NCI-H146 (cell line): Measurements from ENCODE around the gene SPACA4.
A peak's percentile ranks its signal among the peaks of the same experiment; 100 is the strongest.

Experiments
- DNase-seq: peaks from one replicate; lab custom pipeline; 2025; lab: John Stamatoyannopoulos, UW

The SPACA4 gene

DNA sequence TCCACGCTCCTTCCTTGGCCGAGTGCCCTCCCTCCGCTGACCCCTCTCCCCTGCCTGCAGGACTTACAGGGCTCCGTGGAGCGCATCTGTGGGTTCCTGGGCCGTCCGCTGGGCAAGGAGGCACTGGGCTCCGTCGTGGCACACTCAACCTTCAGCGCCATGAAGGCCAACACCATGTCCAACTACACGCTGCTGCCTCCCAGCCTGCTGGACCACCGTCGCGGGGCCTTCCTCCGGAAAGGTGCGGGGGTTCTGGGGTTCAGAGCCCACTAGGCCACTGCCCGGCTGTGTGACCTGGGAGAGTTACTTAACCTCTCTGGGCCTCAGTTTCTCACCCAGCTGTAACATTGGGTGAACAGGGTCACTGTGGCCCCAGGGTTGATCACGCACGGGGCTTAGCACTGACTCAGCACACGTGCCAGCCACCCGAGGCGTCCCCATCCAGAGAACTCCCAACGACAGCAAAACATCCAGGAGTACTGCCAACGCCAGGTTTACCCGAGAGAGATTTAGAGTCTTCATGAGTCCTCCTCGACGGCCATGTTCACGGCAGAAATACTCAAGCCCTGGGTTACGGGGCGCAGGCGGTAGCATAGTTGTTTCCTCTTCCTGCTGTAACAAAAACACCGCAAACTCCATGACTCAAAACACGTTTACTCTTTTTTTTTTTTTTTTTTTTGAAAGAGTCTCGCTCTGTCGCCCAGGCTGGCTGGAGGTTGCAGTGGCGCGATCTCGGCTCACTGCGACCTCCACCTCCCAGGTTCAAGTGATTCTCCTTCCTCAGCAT lies 9.7 kb upstream of the SPACA4 start:
- no peak for DNase-seq

DNA sequence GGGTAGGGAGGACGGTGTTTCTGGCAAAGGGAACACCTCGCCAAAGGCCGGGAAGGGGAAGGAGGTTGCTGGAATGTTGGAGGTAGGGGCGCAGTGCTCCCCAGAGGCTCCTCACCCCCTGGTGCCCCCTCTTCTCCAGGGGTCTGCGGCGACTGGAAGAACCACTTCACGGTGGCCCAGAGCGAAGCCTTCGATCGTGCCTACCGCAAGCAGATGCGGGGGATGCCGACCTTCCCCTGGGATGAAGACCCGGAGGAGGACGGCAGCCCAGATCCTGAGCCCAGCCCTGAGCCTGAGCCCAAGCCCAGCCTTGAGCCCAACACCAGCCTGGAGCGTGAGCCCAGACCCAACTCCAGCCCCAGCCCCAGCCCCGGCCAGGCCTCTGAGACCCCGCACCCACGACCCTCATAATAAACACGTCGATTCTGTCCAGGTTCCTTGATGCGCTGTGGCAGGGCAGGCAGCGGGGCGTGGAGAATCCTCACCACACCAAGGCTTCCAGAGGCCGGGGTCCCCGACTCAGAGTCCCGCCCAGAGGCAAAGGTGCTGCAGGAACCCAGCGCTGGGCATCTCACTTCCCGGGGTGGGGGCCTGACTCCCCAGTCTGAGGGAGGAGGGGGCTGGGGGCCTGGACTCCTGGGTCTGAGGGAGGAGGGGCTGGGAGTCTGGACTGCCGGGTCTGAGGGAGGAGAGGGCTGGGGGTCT lies 7.4 kb upstream of the SPACA4 start:
- DNase-seq: no peak

DNA sequence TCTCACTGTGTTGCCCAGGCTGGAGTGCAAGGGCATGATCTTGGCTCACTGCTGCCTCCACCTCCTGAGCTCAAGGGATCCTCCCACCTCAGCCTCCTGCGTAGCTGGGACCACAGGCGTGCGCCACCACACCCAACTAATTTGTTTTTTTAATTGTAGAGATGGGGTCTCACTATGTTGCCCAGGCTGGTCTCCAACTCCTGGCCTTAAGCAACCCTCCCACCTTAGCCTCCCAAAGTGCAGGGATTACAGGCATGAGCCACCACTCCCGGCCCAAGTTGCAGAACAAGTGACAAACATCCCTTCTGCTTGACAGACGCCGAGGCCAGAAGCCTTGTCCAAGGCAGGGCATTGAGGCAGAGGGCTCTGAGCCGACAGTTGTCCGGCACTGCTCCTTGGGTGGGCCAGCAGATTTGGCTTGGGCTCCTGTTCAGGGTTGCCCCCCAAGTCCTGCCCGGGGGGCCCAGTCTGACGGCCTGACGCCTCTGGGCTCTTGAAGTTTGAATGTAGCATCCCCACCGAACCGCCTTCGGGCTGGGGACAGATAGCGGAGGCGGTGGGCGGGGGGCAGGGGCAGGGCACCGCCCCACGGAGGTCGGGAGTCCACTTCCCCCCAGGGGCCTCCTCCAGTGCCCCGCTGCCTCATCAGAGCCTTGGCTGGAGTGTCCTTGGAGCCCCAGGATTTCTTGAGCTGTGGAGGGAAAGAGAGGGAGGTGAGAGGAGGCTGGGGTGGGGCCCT lies 5.7 kb upstream of the SPACA4 start:
- DNase-seq: no peak

DNA sequence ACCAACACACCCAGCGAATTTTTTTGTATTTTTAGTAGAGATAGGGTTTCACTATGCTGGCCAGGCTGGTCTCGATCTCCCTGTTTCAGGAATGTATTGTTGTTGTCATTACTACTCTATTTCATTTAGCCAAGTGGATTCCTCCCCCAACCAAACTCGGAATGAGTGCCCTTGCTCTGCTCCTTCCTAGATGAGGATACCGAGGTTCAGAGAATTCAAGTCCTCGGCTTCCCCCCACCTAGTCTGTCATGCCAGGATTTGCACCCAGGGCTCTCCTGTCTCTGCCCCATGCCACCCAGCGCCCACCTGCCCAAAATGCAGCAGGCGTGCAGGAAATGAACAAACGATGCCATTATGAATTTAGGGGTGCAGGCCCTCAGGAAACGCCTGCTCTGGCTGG lies 3.5 kb upstream of the SPACA4 start:
- DNase-seq: no peak

DNA sequence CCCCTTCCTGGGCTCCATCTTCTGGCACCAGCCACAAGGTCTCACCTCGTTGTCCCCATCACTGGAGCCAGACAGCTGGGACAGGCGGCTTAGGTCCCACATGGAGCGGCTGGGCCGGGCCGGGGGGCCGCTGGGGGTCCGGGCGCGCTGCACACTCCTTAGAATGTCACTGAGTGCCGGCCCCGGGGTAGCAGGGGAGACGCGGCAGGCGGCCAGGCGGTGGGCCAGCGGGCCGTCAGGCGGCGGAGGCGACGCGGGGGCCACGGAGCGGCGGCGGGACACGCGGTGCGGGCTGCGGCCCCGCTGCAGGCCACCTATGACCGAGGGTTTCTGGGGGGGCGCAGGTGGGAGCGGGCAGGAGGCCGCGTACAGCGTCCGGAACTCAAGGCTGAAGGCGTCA lies 3.1 kb upstream of the SPACA4 start:
- DNase-seq: no peak

DNA sequence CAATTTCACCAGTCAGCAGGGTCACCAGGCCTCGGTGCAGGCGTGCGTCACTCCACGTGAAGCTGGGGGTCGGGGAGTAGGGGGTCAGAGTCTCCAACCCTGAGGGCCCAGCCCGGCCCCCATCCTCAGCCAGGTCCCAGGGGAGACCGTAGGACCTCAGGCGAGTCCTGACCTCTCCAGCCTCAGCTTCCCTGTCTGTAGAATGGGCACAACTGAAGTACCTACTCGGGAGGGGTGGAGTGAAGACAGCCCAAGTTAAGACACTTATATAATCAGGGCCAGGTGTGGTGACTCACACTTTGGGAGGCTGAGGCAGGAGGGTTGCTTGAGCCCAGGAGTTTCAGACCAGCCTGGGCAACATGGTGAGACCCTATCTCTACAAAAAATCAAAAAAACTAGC lies 2.7 kb upstream of the SPACA4 start:
- no peak for DNase-seq

DNA sequence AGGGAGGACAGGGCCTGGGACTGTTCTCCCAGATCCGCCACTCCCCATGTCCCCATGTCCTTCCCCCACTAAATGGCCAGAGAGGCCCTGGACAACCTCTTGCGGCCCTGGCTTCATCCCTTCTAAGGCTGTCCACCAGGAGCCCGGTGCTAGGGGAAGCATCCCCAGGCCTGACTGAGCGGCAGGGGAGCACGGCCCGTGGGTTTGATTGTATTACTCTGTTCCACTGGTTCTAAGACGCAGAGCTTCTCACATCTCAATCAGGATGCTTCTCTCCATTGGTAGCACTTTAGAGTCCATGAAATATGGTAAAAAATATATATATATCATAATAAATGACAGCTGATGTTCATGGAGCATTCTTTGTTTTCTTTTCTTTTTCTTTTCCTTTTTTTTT lies 815 bp downstream of the SPACA4 start:
- no peak for DNase-seq

DNA sequence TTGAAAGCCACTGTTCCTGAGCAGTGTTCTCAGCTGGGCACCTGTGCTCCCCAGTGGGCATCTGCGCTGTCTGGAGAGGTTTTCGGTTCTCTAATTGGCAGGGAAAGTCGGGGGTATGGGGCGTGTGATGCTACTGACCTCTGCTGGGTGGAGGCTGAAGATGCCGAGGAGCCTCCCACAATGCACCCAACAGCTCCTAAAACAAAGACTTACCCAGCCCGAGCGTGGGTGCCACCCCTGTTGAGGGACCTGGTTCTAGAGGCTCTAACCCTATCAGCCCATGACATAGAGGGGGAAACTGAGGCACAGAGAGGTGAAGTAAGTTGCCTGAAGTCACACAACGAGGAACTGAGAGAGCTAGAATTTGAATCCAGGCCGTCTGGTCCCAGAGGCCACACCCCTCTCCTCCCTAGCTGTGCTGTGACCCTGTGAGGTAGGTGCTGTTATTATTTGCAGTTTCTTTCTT lies 2.3 kb downstream of the SPACA4 start:
- DNase-seq: peak; percentile 83

DNA sequence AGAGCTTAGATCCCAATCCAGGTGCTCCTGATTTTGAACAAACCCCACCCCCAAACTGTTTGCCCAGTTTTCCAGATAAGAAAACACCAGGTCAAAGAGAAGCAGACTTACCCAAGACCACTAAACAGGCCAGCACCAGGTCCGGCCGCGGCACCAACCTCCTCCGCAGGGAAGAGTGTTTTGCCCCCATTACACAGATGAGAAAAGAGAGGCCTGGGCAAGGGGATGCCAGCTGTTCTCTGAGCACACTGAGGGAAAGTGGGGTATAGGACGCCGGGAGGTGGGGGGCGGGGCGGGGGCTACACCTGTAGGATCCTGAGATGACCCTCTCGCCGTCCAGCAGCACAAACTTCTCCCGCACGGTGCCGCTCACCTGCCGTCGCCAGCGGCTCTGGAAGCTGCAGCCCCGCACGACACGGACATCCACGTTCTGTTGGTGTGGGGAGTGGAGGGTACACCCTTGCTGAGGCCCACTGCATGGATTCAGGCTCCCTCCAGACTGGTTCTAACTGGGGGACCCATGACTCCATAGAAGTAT lies 3.1 kb downstream of the SPACA4 start:
- no peak for DNase-seq

DNA sequence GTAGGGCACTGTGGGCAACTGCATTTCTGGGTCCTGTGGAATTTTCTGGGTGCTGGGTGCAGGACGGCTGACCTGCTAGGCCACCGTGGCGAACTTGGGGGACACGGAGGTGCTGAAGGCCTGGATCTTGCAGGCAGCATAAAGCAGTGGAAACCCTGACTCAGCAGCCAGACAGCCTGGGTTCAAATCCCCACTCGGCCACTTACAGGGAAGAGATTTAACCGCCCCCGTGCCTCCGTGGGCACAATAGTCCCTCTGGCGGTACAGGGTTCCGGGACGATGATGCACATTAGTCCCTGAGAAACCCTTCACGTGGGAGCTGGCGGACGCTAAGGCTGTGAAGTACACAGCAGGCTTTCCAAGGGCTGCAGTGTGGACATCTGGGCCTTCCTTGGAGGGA lies 5.3 kb downstream of the SPACA4 start:
- DNase-seq: no peak

DNA sequence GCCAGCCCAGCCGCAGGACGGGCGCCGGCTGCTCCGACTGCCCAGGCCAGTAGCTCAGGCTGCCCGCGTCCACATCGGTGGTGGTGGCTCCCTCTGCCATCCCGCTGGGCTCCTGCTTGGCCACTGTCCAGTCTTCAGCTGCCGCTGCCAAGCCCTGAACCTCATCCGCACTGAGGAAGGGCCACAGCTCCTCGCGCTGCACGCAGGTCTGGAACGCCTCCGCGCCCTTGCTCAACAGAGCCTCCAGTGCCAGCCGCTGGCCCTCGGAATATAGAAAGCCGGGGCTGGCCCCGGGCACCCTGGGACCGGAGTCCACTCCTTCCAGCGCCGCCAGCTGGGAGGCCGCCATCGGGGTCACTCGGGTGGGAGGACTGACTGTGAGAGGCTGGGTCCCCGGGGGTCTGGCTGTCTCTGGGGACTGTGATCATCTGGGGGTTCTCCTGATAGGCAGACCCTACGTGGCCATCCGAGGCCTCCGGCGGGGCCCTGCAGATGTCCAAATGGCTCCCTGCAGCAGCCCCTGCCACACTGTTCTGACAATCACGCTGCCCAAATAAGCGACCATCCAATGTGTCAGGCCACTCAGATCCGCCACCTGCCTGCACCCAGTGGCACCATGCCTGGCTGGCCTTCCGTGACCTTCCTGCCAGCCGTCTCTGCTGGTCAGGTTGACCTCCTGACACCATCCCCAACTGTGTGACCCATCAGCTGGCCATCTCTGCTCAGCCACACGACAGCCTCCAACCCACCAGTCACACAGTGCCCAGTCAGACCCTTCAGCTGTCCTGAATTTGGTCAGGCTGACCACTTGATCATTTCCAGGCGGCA lies 6.7 kb downstream of the SPACA4 start:
- no peak for DNase-seq

DNA sequence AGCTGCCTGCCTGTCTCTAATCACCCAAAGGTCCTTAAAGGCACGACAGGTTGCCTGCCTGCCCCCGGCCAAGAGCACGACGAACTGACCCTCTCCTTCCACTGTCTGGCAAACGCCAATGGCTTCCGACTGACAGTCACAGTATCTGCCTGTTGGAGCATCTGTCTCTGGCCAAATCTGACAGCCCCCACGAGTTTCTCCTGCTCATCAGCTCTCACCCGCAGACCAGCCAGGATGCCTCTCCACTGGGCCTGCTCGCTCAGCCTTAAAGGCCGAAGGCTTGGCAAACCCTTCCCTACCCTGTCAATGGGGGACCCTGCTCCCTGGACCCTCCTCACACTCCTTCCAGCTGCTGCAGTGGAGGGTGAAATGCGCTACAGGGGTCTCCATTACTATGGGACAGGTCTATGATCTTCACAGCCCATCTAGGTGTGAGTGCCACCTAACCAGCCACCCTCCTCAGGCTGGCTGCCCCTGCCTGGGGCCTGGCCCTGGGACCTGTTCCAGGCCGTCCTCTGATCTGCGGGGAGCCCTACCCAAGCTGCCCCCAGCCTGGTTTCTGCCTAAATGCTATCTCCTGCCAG lies 7.4 kb downstream of the SPACA4 start:
- no peak for DNase-seq

DNA sequence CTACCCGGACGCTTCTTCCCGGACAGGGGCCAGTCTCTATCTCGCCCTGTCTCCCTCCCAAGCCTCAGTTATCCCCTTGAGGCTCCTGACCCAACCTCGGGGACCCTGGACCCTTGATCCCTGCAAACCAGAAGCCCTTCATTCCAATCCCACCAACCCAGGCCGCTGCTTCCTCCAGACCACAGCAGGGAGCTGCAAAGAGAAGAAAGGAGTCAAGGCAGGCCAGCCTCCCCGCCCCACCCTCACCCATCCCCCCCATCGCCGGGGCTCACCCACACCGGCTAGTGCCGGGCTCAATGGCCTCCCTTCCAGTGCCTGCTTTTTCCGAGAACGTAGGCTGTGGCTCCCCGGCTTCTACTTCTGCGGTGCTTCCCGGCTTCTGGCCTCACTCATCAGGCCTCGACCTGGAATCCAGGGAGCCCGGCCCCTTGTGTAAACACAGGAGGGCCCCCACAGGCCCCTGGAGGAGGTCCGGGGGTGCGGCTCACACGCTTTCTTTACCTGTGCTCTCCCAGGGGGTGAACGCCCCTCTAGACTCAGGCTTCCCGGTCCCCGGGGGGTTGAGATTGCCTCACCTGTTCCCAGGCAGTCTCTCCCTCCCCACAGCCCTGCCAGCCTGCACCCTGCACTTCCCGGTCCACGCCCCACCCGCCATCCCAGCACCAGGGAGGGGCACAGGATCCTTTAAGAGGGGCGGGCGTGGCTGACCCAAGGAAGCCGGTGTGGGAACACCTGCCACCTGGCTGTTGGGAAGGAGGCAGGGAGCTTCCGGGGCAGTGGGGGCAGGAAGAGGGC lies 8.1 kb downstream of the SPACA4 start, which contains the start of gene FAM83E:
TSS of gene FAM83E (minus strand) at position 641 of the 795 bp plus-strand sequence. CDS start 1,704 bp downstream, outside the sequence.
- DNase-seq: no peak

DNA sequence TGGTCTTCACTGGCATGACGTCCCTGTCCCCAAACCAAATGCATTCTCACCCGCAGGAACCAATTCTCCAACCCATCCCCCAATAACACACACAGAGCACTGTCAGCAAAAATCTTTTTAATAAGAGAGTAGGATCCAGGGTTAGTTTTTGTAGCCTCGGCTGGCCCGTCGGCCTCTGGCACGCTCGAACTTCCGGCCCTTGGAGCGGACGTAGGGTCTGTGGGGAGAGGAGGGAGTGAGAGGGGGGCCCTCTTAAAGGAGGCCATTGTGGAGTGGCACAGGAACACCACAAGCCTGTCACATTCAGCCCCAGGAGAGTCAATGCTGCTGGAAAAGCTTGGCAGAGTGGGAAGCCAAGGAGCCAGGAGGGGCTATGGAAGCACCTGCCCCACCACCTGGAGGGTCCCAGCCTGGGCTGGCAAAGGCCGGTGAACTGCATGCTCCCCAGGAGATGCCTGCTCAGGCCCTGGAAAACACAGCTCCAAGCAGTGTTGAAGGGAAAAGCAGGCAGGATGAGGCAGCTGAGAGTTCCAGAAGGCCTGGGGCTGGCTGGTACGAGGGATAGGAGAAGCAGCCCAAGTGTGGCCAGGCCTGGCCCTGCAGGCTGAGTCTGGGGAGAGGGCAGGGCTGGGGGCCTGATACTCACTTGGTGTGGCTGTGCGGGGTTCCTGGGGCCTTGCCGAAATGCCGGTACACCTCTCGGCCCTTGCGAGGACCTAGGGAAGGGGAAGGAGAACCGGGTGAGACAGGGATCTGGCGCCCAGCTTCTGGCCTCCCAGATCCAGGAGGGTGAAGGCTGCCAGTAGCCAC lies 8.9 kb downstream of the SPACA4 start:
- DNase-seq: no peak

DNA sequence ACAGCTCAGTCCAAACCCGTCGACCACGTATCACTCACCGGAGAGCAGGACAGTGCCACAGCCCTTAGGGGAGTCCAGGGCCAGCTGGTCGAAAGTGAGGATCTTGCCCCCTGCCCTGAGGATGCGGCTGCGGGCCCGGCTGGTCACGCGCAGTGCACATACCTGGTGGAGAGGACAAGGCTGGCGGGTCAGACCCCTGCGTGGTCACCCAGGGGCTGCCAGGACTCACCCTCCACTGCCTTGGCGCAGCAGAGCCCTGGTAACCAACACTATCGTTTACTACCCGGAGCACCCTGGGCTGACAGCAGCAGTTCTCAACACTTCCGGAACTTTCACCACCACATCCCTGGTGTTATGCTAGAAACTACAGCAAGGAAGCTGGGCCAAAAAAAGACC lies 9.5 kb downstream of the SPACA4 start:
- DNase-seq: no peak

DNA sequence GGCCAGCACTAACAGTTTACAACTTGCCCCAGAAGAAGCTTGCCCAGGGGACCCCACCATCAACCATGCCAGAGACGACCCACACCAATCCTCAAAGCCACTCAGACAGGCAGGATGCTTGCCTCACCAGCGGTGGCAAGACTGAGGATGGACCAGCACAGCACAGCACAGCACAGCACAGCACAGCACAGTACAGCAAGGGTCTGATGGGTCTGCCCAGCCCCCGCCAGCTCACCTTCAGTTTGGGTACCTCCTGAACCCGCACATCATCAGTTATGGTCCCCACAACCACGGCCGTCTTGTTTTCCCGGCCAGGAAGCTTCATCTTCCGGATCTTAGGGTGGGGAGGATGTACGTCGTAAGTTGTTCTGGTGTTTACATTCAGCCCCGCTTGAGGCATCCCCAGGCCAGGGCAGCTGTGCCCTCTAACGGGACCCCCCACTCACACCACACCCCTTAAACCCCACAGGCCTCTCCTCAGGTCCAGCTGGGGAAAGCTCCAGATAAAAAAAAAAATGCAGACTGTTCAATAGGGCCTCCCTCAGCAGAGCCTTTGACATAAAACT lies 10.0 kb downstream of the SPACA4 start:
- DNase-seq: no peak

DNA sequence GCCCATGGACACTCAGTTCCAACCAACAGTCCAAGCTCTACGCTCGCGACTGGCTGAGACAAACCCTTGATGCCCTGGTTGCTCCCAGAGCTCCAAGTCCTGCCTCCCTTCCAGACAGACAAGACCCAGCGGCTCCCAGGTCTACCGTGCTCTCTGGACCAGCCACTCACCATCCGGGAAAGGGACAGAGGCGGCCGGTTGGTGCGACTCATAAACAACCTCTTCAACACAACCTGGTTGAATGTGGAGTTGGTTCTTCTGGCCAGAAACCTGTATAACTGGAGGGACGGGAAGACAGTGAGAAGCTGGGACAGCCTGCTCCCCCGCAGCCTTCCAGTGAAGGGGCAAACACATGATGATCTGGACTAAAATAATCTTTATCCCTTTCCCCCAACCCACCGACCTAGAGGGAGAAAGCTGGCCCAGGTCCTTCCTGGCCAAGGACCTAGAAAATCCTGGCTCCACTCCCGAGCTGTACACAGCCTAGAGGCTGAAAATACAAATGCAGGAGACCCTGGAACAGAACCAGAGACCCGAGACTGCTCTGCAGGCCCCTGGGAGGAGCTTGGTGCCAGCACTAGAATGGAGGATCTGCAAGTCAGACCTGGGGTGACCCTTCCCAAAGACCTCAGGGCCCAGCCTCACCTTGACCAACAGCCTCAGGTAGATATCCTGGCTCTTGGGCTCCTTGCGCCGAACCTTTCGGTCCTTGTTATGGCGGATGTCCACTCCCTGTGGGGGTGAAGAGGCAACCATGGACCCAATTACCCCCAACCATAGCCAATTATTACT lies 10.8 kb downstream of the SPACA4 start:
- no peak for DNase-seq

DNA sequence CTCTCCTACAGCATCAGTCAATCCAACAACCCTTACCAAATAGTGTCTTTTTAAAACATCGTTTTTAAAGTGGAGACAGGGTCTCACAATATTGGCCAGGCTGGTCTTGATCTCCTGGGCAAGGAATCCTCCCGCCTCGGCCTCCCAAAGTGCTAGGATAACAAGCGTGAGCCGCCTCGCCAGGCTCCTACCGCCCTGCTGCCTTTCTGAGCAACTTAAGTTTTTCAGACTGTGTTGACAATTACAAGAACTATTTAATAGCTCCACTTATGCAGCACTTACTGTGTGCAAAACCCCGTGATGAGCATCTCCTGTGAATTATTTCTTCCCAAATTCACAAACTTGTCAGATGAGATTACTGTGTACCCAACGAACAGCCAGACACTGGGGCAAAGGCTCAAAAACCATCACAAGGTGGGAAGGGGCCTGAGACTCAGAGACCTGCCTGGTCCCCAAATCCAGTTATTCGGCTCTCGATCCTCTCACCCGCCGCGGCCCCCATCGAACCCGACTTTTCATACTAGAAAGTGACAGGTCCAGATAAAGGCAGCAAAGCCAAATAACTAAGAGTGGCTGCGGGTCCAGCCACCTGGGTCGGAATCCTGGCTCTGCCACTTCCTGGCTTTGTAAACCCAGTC lies 11.9 kb downstream of the SPACA4 start:
- no peak for DNase-seq
